Brain microvascular endothelial cell (primary cell): Measurements from ENCODE around the gene HTT.

Source experiments
- DNase-seq: peaks from one replicate; pipeline ENCODE4 v3.0.0-alpha.2; 2020
- H3K27ac ChIP-seq: fragments of 250-450 bp; sonication (Bioruptor Pico); 2 replicates; pipeline ENCODE4 v1.5.1; 2020; ENCODE audit warnings: mild to moderate bottlenecking, moderate library complexity
- H3K27me3 ChIP-seq: fragments of 250-450 bp; sonication (Bioruptor Pico); replicated peaks from 2 replicates; pipeline ENCODE4 v1.5.1; 2020; ENCODE audit warnings: mild to moderate bottlenecking
- H3K36me3 ChIP-seq: fragments of 250-450 bp; sonication (Bioruptor Pico); replicated peaks from 2 replicates; pipeline ENCODE4 v1.5.1; 2020; ENCODE audit warnings: mild to moderate bottlenecking
- H3K4me3 ChIP-seq: 2 replicates; pipeline ENCODE4 v1.5.1; 2011; ENCODE audit warnings: low read depth, mild to moderate bottlenecking, control low read depth, low read length, moderate library complexity
- in situ Hi-C: cut with HindIII; loops from 2 replicates; pipeline ENCODE4 v1.10.0; 2017; ENCODE audit warnings: low sequenced_read_pairs, low pct_ligation_motif_present
- TF ChIP-seq, protein P1 (sequence below): IDR thresholded peaks from 2 replicates; pipeline ENCODE4 v1.5.1; 2011; ENCODE audit warnings: low read depth, mild to moderate bottlenecking, moderate library complexity, low read length, control low read depth, inconsistent platforms; ENCODE audit errors: missing control alignments

The HTT gene

GRCh38 chr4:3178351-3178750 is 103.9 kb downstream of the HTT start:
- Histone ChIP-seq H3K27me3 (no peaks in the 10 kb centered on the region), H3K4me3 (no peak overlapping the region), H3K36me3 (peaks cover 38% of the 10 kb centered on the region), H3K27ac (no peak overlapping the region)
- in situ Hi-C loops, result no loop called here
- TF ChIP-seq, protein P1, sequence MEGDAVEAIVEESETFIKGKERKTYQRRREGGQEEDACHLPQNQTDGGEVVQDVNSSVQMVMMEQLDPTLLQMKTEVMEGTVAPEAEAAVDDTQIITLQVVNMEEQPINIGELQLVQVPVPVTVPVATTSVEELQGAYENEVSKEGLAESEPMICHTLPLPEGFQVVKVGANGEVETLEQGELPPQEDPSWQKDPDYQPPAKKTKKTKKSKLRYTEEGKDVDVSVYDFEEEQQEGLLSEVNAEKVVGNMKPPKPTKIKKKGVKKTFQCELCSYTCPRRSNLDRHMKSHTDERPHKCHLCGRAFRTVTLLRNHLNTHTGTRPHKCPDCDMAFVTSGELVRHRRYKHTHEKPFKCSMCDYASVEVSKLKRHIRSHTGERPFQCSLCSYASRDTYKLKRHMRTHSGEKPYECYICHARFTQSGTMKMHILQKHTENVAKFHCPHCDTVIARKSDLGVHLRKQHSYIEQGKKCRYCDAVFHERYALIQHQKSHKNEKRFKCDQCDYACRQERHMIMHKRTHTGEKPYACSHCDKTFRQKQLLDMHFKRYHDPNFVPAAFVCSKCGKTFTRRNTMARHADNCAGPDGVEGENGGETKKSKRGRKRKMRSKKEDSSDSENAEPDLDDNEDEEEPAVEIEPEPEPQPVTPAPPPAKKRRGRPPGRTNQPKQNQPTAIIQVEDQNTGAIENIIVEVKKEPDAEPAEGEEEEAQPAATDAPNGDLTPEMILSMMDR, result no peak
- DNase-seq, result no peak

- no peaks in the 10 kb centered on the region for H3K27me3 ChIP-seq
- DNase-seq, result no peak
- no peak overlapping the region for H3K4me3 ChIP-seq
- no peak overlapping the region for H3K27ac ChIP-seq
- TF ChIP-seq, protein P1, result no peak
- H3K36me3 ChIP-seq, result peaks cover 40% of the 10 kb centered on the region
- in situ Hi-C loops, result no loop called here
These were observed 104.7 kb downstream of the HTT start for GRCh38 chr4:3179126-3179706.

DNA sequence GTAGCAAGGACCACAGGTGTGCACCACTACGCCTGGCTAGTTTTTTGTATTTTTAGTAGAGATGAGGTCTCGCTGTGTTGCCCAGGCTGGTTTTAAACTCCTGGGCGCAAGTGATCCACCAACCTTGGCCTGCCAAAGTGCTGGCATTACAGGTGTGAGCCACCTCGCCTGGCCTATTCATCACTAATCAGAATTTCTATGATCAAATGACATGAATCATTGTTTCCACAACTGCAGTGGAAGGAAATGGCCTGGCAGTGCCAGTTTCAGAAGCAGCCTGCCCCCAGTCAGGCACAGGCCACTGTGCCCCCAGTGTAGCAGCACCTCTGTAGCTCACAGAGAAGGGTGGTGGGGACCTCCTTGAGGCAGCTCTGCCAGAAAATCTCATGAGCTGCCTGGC is 108.5 kb downstream of the HTT start:
- peaks cover 36% of the 10 kb centered on the region for H3K36me3 ChIP-seq
- H3K4me3 ChIP-seq, result no peak overlapping the region
- DNase-seq, result no peak
- in situ Hi-C loops, result no loop called here
- H3K27me3 ChIP-seq, result no peaks in the 10 kb centered on the region
- no peak overlapping the region for H3K27ac ChIP-seq
- TF ChIP-seq, protein P1, result no peak

- TF ChIP-seq, protein P1, result no peak
- in situ Hi-C loops, result no loop called here
- H3K27me3 ChIP-seq, result no peaks in the 10 kb centered on the region
- H3K36me3 ChIP-seq, result peaks cover 43% of the 10 kb centered on the region
- no peak overlapping the region for H3K27ac ChIP-seq
- no peak overlapping the region for H3K4me3 ChIP-seq
- no peak for DNase-seq
These were observed 110.2 kb downstream of the HTT start for GRCh38 chr4:3184725-3185124.

DNA sequence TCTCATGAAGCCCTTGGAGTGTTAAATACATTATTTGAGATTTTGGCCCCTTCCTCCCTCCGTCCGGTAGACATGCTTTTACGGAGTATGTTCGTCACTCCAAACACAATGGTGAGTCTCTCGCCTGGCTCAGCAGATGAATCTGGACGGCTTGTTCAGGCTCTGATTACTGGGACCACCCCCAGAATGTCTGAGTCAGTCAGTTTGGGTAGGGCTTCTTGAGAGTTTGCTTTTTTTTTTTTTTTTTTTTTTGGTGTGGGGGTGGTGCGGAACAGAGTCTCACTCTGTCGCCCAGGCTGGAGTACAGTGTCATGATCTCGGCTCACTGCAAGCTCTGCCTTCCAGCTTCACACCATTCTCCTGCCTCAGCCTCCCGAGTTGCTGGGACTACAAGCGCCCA is 112.1 kb downstream of the HTT start:
- DNase-seq, result no peak
- TF ChIP-seq, protein P1, result no peak
- Histone ChIP-seq H3K36me3 (peaks cover 43% of the 10 kb centered on the region), H3K27me3 (no peaks in the 10 kb centered on the region), H3K27ac (no peak overlapping the region), H3K4me3 (no peak overlapping the region)
- in situ Hi-C loops, result no loop called here

DNA sequence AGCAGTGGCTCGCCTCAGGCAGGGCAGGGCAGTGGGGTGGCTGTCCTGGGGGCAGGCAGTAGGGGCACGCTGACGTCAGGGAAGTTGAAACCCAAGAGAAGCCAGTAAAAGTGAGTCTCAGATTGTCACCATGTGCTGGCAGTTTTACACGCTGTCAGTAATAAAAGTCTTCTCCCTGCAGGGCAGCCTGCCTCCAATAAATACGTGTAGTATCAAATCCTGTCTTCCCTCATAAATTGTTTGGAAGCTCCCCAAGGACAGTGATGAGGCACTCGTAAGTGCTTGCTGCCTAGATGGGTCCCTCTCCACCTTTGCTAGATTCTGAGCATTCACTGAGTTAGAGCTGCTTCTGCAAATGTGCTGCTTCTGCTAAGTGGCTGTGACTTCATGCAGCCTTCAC is 113.6 kb downstream of the HTT start:
- Histone ChIP-seq H3K27ac (no peak overlapping the region), H3K27me3 (no peaks in the 10 kb centered on the region), H3K4me3 (no peak overlapping the region), H3K36me3 (peaks cover 34% of the 10 kb centered on the region)
- no peak for DNase-seq
- TF ChIP-seq, protein P1, result no peak
- in situ Hi-C loops, result no loop called here
